ENCODE results near the gene DGKG.

DGKG gene

GRCh38 chr3:186226482-186226881 lies 135.6 kb downstream of the DGKG start:
- peaks cover 18% of the 10 kb centered on the region for H3K27me3 Mint-ChIP-seq (ENCODE audit: low read depth, poor library complexity)
- H3K9me3 Mint-ChIP-seq = no peaks in the 10 kb centered on the region
- DNase-seq = no peak
- no peaks in the 10 kb centered on the region for H3K36me3 Mint-ChIP-seq (ENCODE audit: low read depth)
- H3K4me1 Mint-ChIP-seq = peaks cover 21% of the 10 kb centered on the region
- no peak overlapping the region for H3K4me3 Mint-ChIP-seq
- no peak for TF ChIP-seq CTCF (IDR thresholded peaks at IDR 0.05)
- H3K27ac Mint-ChIP-seq = no peak overlapping the region

- peak overlapping the region; percentile 35 for H3K27ac Mint-ChIP-seq
- H3K27me3 Mint-ChIP-seq (ENCODE audit: low read depth, poor library complexity) = peaks cover 18% of the 10 kb centered on the region
- H3K4me1 Mint-ChIP-seq = peaks cover 29% of the 10 kb centered on the region
- H3K9me3 Mint-ChIP-seq = no peaks in the 10 kb centered on the region
- no peak for DNase-seq
- H3K4me3 Mint-ChIP-seq = no peak overlapping the region
- TF ChIP-seq CTCF (IDR thresholded peaks at IDR 0.05) = no peak
- no peaks in the 10 kb centered on the region for H3K36me3 Mint-ChIP-seq (ENCODE audit: low read depth)
Measured at GRCh38 chr3:186225603-186226002, 136.4 kb downstream of the DGKG start.

- Mint-ChIP-seq H3K27me3 (ENCODE audit: low read depth, poor library complexity) (peaks cover 18% of the 10 kb centered on the region), H3K4me1 (peaks cover 37% of the 10 kb centered on the region)
- no peak for DNase-seq
Measured at GRCh38 chr3:186224041-186224610, 137.9 kb downstream of the DGKG start.

GRCh38 chr3:186223476-186223875 lies 138.6 kb downstream of the DGKG start:
- Mint-ChIP-seq H3K9me3 (no peaks in the 10 kb centered on the region), H3K4me1 (peaks cover 35% of the 10 kb centered on the region), H3K36me3 (ENCODE audit: low read depth) (no peaks in the 10 kb centered on the region), H3K27ac (no peak overlapping the region), H3K4me3 (no peak overlapping the region), H3K27me3 (ENCODE audit: low read depth, poor library complexity) (peaks cover 16% of the 10 kb centered on the region)
- TF ChIP-seq CTCF (IDR thresholded peaks at IDR 0.05) = no peak
- no peak for DNase-seq

More at GRCh38 chr3:186224041-186224610, 137.9 kb downstream of the DGKG start:
- Mint-ChIP-seq H3K36me3 (ENCODE audit: low read depth) (no peaks in the 10 kb centered on the region), H3K9me3 (no peaks in the 10 kb centered on the region), H3K27ac (no peak overlapping the region), H3K4me3 (no peak overlapping the region)
- no peak for TF ChIP-seq CTCF (IDR thresholded peaks at IDR 0.05)

- Mint-ChIP-seq H3K9me3 (no peaks in the 10 kb centered on the region), H3K27ac (peak overlapping the region; percentile 57), H3K4me1 (peaks cover 42% of the 10 kb centered on the region), H3K27me3 (ENCODE audit: low read depth, poor library complexity) (peaks cover 13% of the 10 kb centered on the region), H3K36me3 (ENCODE audit: low read depth) (no peaks in the 10 kb centered on the region), H3K4me3 (no peak overlapping the region)
- no peak for TF ChIP-seq CTCF (IDR thresholded peaks at IDR 0.05)
- no peak for DNase-seq
Measured at GRCh38 chr3:186221760-186222378, 140.2 kb downstream of the DGKG start.

Data from nephron progenitor cell (in vitro differentiated cells).